ENCODE results near the gene DDX39B.

DNA sequence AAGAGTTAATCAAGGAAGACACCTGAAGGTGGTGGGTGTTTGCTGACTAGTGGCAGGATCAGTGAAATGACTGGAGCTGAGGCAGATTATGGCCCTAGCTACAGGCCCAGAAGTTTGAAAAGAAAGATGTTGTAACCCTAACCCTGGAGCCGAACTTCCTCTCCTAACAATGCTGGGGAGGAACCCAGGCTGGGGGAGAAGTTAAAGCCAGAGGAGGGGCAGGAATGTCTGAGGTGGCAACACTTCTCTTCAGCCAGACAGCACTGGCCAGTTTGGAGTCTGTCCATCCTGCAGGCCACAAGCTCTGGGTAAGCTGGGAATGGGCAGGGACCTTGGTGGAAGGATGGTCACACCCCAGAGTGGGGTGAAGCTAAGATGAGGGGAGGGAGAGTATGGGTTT is 44.2 kb upstream of the DDX39B start, which contains the start of gene LST1:
- TF ChIP-seq, protein P1, sequence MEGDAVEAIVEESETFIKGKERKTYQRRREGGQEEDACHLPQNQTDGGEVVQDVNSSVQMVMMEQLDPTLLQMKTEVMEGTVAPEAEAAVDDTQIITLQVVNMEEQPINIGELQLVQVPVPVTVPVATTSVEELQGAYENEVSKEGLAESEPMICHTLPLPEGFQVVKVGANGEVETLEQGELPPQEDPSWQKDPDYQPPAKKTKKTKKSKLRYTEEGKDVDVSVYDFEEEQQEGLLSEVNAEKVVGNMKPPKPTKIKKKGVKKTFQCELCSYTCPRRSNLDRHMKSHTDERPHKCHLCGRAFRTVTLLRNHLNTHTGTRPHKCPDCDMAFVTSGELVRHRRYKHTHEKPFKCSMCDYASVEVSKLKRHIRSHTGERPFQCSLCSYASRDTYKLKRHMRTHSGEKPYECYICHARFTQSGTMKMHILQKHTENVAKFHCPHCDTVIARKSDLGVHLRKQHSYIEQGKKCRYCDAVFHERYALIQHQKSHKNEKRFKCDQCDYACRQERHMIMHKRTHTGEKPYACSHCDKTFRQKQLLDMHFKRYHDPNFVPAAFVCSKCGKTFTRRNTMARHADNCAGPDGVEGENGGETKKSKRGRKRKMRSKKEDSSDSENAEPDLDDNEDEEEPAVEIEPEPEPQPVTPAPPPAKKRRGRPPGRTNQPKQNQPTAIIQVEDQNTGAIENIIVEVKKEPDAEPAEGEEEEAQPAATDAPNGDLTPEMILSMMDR (IDR thresholded peaks at IDR 0.05), result no peak
- TF ChIP-seq POLR2A (IDR thresholded peaks at IDR 0.05), result no peak
